DMS53 treated with DMSO at 0.1 percent for 48 hours (cell line): Measurements from ENCODE around the gene MAGEB17.
"Not testable (repeated sequence)": the region's sequence is repeated elsewhere in the genome, so short reads cannot be mapped to it uniquely, and the experiment has no call there.

ENCODE experiments used
- DNase-seq: peaks from one replicate; lab custom pipeline; 2025; ENCODE audit not compliant: unreplicated experiment; lab: John Stamatoyannopoulos, UW

The MAGEB17 gene, protein sequence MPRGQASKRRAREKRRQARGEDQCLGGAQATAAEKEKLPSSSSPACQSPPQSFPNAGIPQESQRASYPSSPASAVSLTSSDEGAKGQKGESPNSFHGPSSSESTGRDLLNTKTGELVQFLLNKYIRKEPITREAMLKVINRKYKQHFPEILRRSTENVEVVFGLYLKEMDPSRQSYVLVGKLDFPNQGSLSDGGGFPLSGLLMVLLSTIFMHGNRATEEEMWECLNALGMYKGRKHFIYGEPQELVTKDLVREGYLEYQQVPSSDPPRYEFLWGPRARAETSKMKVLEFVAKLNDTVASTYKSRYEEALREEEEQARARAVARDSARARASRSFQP

GRCh38 chrX:16167181-16167580 lies at the start of gene MAGEB17:
TSS of gene MAGEB17 (plus strand) at chrX:16167481. CDS start at chrX:16170383, 2,902 bp downstream.
- DNase-seq, result no peak

DNA sequence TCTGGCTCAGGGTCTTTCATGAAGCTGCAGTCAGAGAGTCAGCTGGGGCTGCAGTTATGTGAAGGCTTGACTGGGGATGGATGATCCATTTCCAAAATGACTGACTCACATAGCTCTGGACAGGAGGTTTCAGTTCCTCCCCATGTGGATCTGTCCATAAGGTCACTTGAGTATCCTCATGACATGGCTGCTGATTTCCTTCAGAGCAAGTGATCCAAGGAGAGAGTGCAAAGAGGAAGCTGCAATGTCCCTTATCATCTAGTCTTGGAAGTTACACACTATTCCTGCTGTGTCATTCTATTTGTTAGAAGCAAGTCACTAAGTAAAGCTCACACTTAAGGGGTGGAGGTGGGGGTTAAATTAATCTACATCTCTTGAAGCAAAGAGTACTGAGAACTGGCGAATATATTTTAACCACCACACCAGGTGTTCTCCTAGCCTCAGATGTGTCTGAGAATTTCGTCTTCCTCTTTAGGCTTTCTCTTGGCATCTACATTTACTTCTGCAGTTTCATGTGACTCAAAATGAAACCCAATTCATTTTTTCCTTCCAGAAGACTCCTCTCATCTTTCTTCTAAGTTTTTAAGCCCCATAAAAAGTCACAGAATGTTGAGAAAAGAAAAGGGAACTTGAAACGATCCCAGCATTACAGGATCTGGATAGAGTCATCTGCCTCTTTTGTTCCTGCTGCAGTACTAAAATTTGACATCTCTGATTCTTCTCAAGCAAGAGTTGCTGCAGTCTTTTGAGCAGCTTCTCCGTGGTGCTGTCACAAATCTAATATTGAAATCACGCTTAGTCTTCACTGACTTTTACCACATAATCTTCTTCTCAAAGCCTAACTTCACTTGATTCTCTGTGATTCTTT lies 47.7 kb upstream of the MAGEB17 start:
- no peak for DNase-seq

DNA sequence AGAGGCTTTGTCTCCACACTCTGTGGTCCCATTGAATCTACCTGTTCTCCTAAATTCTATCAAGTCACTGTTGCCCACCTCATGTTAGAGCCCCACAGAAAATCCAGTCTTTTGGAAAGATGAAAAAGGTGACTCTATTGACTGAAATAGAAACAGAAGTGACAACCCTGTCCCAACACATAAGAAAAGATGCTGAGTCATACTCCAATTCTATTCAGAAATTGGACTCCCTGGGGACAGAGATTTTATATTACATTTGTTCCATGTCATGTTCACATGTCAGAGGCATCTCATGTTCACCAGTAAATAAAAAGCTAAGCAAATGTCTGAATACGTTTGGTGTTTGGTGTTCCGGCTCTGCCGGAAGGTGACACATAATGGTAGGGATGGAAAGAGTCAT lies 46.9 kb upstream of the MAGEB17 start:
- DNase-seq, result no peak

- DNase-seq, result peak; percentile 81
These were observed 44.0 kb upstream of the MAGEB17 start, which contains the start of gene GRPR for GRCh38 chrX:16123222-16123786. TSS of gene GRPR (plus strand) at chrX:16123565. CDS start at chrX:16123954, 389 bp downstream.

DNA sequence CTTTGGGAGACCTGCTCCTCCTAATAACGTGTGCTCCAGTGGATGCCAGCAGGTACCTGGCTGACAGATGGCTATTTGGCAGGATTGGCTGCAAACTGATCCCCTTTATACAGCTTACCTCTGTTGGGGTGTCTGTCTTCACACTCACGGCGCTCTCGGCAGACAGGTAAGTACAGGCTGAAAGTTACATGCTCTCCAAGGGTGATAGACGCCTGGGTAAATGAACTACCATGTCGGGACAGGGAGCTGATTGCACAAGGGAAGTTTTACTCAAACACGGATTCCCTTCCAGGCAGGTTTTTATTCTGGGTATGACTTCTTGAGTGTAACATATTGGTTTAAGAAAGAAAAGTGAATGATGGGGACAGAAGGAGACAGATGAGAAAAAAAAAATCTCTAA lies 43.1 kb upstream of the MAGEB17 start:
- DNase-seq, result no peak

- no peak for DNase-seq
These were observed 41.6 kb upstream of the MAGEB17 start for GRCh38 chrX:16125520-16126149.

DNA sequence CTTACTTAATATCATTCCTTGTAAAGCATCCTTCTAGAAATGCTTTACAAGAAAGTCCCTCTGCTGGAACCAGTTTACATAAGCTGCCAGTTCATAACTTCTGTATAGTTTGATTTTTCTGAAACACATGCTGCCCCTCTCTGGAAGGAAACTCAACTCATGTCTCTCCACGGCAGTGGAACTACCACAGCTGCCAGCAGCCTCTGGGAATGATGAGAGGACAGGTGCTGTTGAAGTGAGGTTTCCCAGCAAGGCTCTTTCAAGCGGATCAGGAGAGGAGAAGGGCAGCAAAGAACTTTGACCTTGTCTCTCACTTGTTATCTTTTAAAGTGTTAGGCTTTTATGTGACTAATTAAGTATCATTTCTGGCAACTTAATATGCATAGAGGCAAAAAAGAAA lies 36.6 kb upstream of the MAGEB17 start:
- no peak for DNase-seq

GRCh38 chrX:16134936-16135335 lies 32.3 kb upstream of the MAGEB17 start:
- no peak for DNase-seq

DNA sequence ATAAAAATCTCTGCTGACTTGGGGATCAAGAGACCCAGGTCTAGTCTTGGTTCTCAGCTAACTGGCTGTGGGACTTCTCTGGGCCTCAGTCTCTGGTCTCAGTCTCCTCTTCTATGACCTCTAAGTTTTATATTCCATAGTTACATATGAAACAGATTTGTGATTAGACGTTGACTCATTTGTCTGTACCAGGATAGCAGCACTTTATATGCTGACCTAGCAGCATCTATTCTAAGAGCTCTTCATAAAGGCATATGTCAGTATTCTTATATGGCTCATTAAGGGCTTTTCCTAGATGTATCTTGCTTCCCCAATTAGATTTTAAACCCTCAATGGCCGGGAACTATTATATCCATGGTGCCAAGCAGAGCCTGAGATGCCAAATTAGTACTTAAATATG lies 31.2 kb upstream of the MAGEB17 start:
- no peak for DNase-seq

- DNase-seq, result no peak
These were observed 29.7 kb upstream of the MAGEB17 start for GRCh38 chrX:16137416-16138107.

- no peak for DNase-seq
These were observed 29.2 kb upstream of the MAGEB17 start for GRCh38 chrX:16138108-16138427.

DNA sequence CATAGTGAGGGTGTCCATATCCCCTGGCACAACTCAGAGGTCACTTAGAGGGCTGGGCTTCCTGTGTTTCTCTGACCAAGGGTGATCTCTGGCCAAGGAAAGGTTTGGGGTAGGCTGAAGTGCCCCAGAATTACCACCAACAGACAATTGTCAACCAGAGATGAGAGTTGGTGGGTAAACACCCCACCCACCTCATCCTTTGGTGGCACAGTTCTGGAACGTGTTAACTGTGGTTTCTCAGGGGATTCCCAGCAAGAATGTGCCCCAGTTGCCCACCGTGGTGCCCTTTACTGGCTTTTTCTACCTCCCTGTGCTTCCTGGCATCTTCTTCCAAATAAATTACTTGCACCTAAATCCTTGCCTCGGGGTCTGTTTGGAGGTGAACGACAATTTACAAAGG lies 26.8 kb upstream of the MAGEB17 start:
- DNase-seq, result no peak

- no peak for DNase-seq
These were observed 26.3 kb upstream of the MAGEB17 start for GRCh38 chrX:16140983-16141382.

GRCh38 chrX:16141422-16142245 lies 25.6 kb upstream of the MAGEB17 start:
- no peak for DNase-seq

DNA sequence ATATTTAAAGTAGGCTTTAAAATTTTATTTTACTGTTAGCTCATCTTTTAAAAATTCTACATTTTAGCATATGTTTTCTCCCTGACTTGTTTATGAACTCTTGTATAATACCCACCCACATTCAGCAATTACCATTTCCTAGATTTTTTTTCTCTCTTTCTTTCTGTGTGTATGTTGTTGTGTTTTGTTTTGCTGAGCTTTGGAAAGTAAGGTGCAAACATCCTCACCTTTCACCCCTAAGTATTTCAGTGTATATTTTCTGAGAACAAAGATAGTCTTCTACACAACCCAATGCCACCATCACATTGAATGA lies 25.1 kb upstream of the MAGEB17 start:
- DNase-seq, result no peak

- DNase-seq, result no peak
These were observed 23.3 kb upstream of the MAGEB17 start for GRCh38 chrX:16143968-16144367.

DNA sequence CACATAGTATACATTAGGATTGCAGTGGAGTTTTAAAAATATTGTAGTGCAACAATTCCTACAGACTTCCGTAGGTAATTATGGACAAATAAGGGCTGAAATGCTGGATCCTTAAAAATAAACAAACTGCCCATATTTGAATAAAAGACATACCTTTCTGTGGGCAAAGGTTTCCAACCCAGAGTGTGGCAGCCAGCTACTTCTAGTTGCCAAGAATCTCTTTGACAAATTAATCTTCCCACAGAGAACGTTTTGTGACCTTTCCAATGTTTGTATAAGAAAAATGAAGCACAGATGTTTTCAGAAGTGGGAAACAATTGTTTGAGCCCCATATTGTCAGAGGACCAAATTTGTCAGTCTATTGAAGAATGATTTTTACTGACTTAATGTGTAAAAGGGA lies 22.9 kb upstream of the MAGEB17 start:
- DNase-seq, result no peak

DNA sequence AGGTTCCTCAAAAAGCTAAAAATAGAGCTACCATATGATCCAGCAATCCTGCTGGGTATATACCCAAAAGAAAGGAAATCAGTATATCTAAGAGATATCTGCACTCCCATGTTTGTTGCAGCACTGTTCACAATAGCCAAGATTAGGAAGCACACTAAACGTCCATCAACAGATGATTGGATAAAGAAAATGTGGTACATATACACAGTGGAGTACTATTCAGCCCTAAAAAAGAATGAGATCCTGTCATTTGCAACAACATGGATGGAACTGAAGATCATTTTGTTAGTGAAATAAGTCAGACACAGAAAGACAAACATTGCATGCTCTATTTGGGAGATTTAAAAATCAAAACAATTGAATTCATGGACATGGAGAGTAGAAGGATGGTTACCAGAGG lies 22.2 kb upstream of the MAGEB17 start:
- DNase-seq, result not testable (repeated sequence)

DNA sequence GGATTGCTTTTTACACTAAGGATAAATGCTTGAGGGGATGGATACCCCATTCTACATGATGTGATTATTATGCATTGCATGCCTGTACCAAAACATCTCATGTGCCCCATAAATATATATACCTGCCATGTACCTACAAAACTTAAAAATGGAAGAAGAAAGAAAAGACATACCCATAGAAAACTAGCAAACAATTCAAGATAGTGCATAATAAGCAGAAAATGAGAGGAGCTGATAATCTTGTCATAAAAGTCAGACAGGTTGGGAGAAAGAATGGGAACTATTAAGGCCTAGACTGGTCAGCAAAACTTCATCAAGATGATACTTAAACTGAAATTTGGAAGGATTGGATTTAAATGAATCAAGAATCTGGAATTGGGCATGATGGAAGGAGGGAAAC lies 21.6 kb upstream of the MAGEB17 start:
- DNase-seq, result no peak

DNA sequence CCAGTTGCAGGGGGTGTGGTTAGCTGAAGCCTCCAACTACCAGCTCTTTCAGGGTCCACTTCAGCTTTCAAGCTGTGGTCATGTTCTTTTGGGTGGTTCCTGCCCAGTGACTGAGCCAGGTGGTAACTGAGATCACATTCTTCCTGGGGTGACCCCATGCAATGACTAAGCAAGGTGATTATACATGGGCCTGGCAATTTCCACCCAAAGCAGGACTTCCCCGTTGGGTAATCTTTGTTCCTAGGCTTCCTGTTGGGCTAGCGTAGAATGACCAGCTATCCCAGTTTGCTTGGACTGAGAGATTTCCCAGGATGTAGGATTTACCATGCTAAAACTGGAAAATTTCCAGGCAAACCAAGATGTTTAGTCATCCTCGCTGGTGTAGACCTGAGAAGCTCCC lies 18.4 kb upstream of the MAGEB17 start:
- no peak for DNase-seq
